Raji (cell line): Measurements from ENCODE around the gene UBTD2.

Experiments
- POLR2A ChIP-seq: IDR thresholded peaks from 2 replicates; pipeline ENCODE4 v1.6.1; 2011; ENCODE audit warnings: low read depth, low read length, control low read depth; ENCODE audit not compliant: insufficient read depth

UBTD2 gene

GRCh38 chr5:172189693-172190296 lies 93.8 kb downstream of the UBTD2 start:
- TF ChIP-seq POLR2A: no peak

- no peak for TF ChIP-seq POLR2A
These were observed 94.5 kb downstream of the UBTD2 start for GRCh38 chr5:172188893-172189692.

DNA sequence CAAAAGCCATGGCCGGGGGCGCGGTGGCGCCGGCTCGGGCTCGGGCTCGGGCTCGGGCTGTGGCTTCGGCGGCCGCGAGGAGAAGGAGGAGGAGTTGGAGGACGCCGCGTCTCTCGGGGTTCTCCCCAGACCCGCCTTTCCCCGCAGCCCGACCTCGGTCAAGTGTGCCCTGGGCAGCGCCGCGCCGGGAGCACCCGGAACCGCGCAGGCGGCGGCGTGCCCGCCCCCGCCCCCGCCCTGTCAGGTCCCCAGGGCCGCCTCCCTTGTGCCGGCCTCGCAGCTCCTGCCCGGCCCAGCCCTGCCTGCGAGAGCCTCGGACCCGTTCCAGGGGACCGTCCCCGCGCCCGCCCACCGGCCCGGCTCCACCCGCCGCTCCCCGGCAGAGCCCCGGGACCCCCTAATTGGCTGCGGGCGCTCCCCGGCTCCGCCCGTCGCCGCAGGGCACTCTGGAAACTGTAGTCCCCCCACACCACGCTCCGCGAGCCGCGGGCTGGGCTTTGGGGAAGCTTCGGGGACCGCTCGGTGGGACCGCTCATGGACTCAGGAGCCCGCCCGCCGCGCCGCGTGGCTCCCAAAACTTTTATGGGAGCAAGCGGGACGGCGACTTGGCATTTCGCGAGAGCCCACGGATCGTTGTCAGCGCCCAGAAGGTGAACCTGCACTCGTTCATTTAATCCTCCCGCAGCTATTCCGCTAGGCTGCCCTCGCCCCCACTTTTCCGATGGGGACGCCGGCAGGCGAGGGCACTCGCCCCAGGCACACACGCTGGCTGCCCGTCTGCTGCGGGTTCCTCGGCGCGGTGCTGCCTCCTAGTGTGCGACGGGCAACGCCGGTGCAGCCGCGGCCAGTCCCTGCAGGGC lies 95.3 kb downstream of the UBTD2 start, which contains the start of gene STK10:
Gene STK10 (minus strand): TSS at position 192 of the 860 bp plus-strand sequence. CDS start 182 bp downstream, at position 10.
- peak; percentile 68 for TF ChIP-seq POLR2A

GRCh38 chr5:172187118-172188032 lies 96.2 kb downstream of the UBTD2 start:
- no peak for TF ChIP-seq POLR2A

DNA sequence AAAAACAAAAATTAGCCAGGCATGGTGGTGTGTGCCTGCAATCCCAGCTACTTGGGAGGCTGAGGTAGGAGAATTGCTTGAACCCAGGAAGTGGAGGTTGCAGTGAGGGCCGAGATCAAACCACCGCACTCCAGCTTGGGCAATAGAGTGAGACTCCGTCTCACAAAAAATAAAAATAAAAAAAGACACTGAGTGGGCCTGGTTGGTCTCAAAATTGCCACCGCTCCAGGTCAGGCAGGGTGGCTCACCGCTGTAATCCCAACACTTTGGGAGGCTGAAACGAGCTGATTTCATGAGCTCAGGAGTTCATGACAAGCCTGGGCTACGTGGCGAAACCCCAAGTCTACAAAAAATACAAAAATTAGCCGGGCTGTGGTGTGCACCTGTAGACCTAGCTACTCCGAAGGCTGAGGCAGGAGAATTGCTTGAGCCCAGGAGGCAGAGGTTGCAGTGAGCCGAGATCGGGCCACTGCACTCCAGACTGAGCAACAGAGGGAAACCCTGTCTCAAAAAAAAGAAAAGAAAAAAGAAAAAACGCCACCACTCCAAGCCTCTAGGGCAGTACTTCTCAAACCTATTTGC lies 97.4 kb downstream of the UBTD2 start:
- TF ChIP-seq POLR2A: no peak

DNA sequence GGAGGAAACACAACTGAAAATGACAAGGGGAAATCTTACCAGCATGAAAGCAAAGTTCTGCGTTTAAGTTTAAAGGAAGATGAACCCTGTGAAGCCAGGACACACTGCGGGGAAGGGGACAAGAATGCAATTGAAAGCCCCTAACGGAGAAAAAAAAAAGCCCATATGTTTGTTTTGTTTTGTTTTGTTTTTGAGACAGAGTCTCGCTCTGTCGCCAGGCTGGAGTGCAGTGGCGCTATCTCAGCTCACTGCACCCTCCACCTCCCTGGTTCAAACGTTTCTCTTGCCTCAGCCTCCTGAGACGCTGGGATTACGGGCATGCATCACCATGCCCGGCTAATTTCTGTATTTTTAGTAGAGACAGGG lies 98.5 kb downstream of the UBTD2 start:
- TF ChIP-seq POLR2A: no peak

GRCh38 chr5:172183881-172184280 lies 99.7 kb downstream of the UBTD2 start:
- TF ChIP-seq POLR2A: no peak

GRCh38 chr5:172182291-172182690 lies 101.3 kb downstream of the UBTD2 start:
- TF ChIP-seq POLR2A: no peak

GRCh38 chr5:172180936-172181335 lies 102.6 kb downstream of the UBTD2 start:
- TF ChIP-seq POLR2A: no peak

GRCh38 chr5:172178991-172179989 lies 104.3 kb downstream of the UBTD2 start:
- 0 out of 2 replicates have a peak, but pooled peaks have one; percentile 26 for TF ChIP-seq POLR2A

DNA sequence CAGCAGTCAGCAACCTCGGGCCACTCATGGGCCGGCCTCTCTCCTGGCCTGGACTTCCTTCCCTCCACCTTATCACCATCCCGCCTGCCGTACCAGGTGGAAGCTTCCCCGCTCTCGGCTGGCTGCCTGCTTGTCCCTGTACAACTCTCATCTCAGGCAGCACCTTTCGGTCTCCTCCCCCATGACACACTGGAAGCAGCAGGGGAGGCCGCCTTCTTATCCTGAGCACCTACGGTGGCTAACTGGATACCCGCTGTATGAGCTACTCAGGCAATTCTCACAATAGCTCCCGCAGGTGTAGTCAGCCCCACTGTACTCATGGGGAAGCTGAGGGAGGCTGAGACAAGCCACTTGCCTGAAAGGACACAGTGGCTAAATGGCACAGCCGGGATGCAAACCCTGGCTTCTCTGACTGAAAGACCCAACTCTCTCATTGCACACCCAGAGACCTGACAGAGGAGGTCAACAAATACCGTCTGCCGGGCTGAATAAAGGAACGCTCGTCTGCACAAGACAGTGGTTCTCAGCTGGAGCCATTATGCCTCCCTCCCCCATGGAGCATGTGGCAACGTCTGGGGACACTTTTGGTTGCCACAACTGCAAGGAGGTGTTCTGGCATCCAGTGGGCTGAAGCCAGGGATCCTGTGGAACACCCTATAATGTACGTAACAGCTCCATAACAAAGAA lies 105.1 kb downstream of the UBTD2 start:
- TF ChIP-seq POLR2A: no peak

GRCh38 chr5:172177176-172177575 lies 106.4 kb downstream of the UBTD2 start:
- TF ChIP-seq POLR2A: no peak
